ENCODE measurements around the gene TOX3. TPM values are rescaled to one million over a fixed set of nuclear protein-coding genes. Genes with fewer than 3 reads are reported as not detected.

The TOX3 gene
- total RNA-seq, 1 experiment from 2014 or later, result 20.2 TPM

DNA sequence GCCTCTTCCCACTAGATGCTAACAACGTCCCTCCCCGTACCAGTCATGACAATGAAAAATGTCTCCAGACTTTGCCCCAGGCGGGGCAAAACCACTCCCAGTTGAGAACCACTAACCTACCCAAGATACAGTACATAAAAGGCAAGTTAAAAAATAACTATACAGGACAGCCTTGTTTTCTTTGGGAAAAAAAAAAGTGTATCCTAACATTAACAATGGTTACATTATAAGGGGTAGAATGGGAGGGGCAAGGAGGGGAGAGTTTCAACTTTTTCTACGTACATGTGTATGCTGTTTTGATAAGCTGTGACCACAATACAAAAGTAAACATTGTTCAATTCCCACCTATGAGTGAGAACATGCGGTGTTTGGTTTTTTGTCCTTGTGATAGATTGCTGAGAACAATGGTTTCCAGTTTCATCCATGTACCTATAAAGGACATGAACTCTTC lies 94.9 kb downstream of the TOX3 start:
- H3K27me3 Mint-ChIP-seq (ENCODE audit: low read depth), result no peaks in the 10 kb centered on the region
- H3K14ac ChIP-seq (ENCODE audit: insufficient read depth, low read length), result no peak overlapping the region
- no peak overlapping the region for H2BK5ac ChIP-seq (ENCODE audit: insufficient read length, low read length)
- H4K91ac ChIP-seq (ENCODE audit: insufficient read length, low read depth, low read length), result no peak overlapping the region
- no peak overlapping the region for H2BK15ac ChIP-seq (ENCODE audit: low read depth, low read length)
- no peaks in the 10 kb centered on the region for H3K9me3 Mint-ChIP-seq
- no peak overlapping the region for H2BK12ac ChIP-seq (ENCODE audit: insufficient read length, low read depth, low read length)
- no peak overlapping the region for H2AFZ ChIP-seq (ENCODE audit: low read length)
- peaks cover 22 to 76% (median 54%) of the 10 kb centered on the region in 3 experiments for H3K36me3 Mint-ChIP-seq (ENCODE audit: insufficient read depth in 1 of 3, low read depth in 3 of 3)
- H3K27ac ChIP-seq (ENCODE audit: insufficient read length, low read depth, low read length), result no peak overlapping the region
- peaks cover 3% of the 10 kb centered on the region; the same call in 1 of the 2 replicates for H3K4me1 ChIP-seq (ENCODE audit: insufficient read depth, low read length)
- H3K56ac ChIP-seq (ENCODE audit: insufficient read length, low read depth, low read length), result no peak overlapping the region
- H3K18ac ChIP-seq (ENCODE audit: insufficient read length, low read depth, low read length), result no peak overlapping the region
- H2AK5ac ChIP-seq (ENCODE audit: insufficient read length, low read length), result no peak overlapping the region
- no peak overlapping the region for H3K4me2 ChIP-seq (ENCODE audit: insufficient read depth, insufficient read length, low read length)
- no peaks in the 10 kb centered on the region for H3K79me1 ChIP-seq (ENCODE audit: insufficient read depth, low read depth, low read length, poor library complexity, severe bottlenecking)
- no peak overlapping the region for H4K5ac ChIP-seq (ENCODE audit: insufficient read length, low read depth, low read length)
- H3K4me1 Mint-ChIP-seq, result peaks cover 26 to 42% of the 10 kb centered on the region in 2 experiments
- H4K20me1 ChIP-seq (ENCODE audit: control insufficient read depth, insufficient read depth, insufficient read length), result no peaks in the 10 kb centered on the region
- WGBS (ENCODE audit: extremely low coverage, insufficient read length, low lambda C conversion rate), result no CpG with 5 or more reads among the region's 5 CpGs
- H3K27ac Mint-ChIP-seq, result no peak overlapping the region
- no peak overlapping the region for H3K9ac ChIP-seq (ENCODE audit: extremely low read depth, insufficient read length, low read length)
- H2BK20ac ChIP-seq (ENCODE audit: low read depth, low read length, poor library complexity, severe bottlenecking), result no peak overlapping the region
- H3K27me3 ChIP-seq (ENCODE audit: insufficient read depth, low read length), result no peaks in the 10 kb centered on the region
- H3K4ac ChIP-seq (ENCODE audit: low read depth, low read length), result no peak overlapping the region
- H3K23me2 ChIP-seq (ENCODE audit: insufficient read length, low read depth, low read length, poor library complexity, severe bottlenecking), result no peaks in the 10 kb centered on the region
- no peak overlapping the region for H3T11ph ChIP-seq (ENCODE audit: low read length)
- no peak overlapping the region for H3K23ac ChIP-seq (ENCODE audit: insufficient read length, low read depth, low read length)
- H2BK120ac ChIP-seq (ENCODE audit: low read depth, low read length, poor library complexity, severe bottlenecking), result no peak overlapping the region
- no peak overlapping the region for H3K4me3 Mint-ChIP-seq
- H3K9me3 ChIP-seq (ENCODE audit: control insufficient read depth, low read depth, low read length), result no peaks in the 10 kb centered on the region
- no peak for DNase-seq
- TF ChIP-seq, protein P1, sequence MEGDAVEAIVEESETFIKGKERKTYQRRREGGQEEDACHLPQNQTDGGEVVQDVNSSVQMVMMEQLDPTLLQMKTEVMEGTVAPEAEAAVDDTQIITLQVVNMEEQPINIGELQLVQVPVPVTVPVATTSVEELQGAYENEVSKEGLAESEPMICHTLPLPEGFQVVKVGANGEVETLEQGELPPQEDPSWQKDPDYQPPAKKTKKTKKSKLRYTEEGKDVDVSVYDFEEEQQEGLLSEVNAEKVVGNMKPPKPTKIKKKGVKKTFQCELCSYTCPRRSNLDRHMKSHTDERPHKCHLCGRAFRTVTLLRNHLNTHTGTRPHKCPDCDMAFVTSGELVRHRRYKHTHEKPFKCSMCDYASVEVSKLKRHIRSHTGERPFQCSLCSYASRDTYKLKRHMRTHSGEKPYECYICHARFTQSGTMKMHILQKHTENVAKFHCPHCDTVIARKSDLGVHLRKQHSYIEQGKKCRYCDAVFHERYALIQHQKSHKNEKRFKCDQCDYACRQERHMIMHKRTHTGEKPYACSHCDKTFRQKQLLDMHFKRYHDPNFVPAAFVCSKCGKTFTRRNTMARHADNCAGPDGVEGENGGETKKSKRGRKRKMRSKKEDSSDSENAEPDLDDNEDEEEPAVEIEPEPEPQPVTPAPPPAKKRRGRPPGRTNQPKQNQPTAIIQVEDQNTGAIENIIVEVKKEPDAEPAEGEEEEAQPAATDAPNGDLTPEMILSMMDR (conservative IDR thresholded peaks at IDR 0.05), result no peak
- H4K8ac ChIP-seq (replicated peaks; ENCODE audit: insufficient read length, low read depth, low read length), result no peak overlapping the region
- H3K79me2 ChIP-seq (ENCODE audit: insufficient read depth, low read length), result no peaks in the 10 kb centered on the region

Data from H9 (cell line).